Activated T-cell treated with anti-CD3 and anti-CD28 coated beads for 48 hours (primary cell): ENCODE measurements around the gene MMP10.

Experiments
- DNase-seq: peaks from one replicate; pipeline ENCODE4 v3.0.0-alpha.2; 2020; ENCODE audit warnings: low read depth

MMP10 gene

GRCh38 chr11:102780491-102780918 lies at the start of gene MMP10:
Gene MMP10, minus strand, starts transcription at chr11:102780628. Its CDS starts 37 bp downstream, at chr11:102780591.
- DNase-seq = no peak

DNA sequence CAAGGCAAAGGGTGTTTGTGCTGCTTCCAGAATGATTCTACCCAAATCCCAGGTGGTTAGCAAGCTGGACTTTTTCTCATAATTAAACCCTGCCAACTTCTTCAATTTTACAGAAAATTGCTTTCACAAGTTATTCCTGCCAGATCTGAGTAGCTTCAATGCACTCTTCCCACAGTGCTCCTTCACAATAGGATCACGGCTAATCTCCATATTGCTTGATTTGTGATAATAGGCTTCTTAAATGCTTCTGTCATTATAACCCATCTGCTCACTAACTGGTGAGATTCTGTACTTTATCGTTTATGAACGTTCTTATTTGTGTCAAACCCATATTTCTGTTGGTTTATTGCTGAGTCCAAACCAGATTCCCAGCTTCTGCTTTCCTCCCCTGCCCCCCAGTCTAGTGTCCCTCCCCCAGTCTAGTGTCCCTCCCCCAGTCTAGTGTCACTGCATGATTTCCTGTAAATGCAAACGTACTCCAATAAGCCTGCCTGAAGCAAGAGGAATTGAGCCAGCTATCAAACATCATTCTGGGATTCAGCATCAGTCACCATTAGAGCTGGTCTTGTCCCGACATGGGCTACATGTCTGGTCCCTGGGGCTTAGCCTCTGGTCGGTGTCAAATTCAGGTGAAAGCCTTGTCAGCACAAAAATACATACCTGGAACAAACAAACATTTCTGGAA lies 49.0 kb upstream of the MMP10 start:
- no peak for DNase-seq

DNA sequence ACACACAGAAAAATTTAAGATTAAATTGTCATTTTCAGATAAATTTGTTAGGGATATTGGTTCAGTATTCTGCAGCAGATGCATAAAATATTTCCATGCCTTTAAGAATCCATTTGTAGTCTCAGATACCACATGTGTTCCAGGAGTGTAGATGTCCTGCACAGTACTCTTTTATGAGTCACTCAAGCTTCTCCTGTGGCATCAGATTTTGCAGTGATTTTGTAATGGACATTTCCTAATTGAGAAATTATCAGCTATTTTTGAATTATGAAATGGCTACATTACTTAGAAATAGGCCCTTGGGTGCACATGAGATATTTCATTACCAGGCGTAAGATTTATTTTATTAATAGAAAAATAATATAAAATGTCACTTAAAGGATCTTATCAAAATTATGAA lies 44.1 kb upstream of the MMP10 start:
- DNase-seq = no peak

DNA sequence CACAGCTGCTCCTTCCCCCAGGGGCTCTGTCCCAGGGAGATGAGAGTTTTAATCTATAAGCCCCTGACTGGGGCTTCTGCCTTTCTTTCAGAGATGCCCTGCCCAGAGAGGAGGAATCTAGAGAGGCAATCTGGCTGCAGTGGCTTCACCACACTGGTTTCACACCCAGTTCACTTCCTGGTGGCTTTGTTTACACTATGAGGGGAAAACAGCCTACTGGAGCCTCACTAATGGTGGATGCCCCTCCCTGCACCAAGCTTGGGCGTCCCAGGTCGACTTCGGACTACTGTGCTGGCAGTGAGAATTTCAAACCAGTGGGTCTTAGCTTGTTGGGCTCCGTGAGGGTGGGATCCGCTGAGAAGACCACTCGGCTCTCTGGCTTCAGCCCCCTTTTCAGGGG lies 39.1 kb upstream of the MMP10 start:
- no peak for DNase-seq

DNA sequence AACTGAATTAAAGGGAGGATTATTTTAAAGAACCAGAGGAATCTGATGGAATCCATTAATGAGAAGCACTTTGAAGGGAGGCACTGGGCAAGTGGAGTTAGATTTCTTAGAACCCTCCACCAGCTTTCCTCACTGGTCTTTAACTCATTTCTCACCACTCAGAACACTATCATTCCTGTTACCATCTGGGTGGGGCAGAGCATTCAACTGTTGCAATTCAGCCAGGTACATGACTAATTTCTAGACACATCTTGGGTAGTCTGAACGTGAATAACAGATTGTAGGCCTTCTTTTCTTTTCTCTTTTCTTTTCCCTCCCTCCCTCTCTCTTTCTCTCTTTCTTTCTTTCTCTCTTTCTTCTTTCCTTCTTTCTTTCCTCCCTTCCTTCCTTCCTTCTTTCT lies 33.1 kb upstream of the MMP10 start:
- DNase-seq = no peak

GRCh38 chr11:102812188-102812587 lies 31.8 kb upstream of the MMP10 start:
- no peak for DNase-seq

- DNase-seq = no peak
These were observed 30.7 kb upstream of the MMP10 start for GRCh38 chr11:102810950-102811660.

- no peak for DNase-seq
These were observed 29.5 kb upstream of the MMP10 start for GRCh38 chr11:102809971-102810370.

- DNase-seq = no peak
These were observed 27.5 kb upstream of the MMP10 start for GRCh38 chr11:102807921-102808320.

- no peak for DNase-seq
These were observed 25.9 kb upstream of the MMP10 start for GRCh38 chr11:102806296-102806695.

DNA sequence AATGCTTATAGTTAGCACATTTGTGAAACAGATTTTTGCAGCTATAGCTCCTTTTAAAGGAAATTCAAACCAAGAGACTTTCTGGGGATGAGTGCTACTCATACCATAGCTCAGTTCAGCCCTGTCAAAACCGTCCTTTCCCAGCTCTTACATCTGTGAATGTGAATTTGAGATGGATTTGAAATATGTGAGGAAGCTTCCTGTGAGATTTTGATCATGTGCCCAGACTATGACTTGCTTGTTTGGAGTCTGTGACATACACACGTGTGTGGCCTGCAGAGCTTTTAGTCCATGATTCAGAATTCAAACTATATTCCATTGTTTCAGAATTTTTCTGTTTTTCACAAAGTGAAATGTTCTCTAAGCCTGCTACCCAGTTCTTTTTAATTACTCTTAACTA lies 21.9 kb upstream of the MMP10 start:
- no peak for DNase-seq

DNA sequence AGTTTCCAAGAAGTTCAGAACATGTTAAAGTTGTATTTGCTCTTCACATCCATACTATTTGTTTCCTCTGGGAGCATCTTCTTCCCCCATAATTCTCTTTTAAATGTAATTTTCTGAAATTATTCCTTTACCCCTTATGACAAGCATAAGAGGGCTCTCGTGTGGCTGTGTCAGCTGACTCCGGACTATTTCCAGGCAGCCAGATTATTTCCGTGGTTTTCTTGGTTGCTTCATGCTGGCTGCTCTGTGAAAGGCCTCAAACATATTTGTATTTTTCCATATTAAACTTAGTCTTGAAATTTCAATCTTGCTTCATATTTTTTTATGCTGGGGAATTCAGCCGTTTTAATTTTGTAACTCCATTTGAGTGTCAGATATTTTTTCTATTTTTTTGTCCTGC lies 20.3 kb upstream of the MMP10 start:
- DNase-seq = no peak

DNA sequence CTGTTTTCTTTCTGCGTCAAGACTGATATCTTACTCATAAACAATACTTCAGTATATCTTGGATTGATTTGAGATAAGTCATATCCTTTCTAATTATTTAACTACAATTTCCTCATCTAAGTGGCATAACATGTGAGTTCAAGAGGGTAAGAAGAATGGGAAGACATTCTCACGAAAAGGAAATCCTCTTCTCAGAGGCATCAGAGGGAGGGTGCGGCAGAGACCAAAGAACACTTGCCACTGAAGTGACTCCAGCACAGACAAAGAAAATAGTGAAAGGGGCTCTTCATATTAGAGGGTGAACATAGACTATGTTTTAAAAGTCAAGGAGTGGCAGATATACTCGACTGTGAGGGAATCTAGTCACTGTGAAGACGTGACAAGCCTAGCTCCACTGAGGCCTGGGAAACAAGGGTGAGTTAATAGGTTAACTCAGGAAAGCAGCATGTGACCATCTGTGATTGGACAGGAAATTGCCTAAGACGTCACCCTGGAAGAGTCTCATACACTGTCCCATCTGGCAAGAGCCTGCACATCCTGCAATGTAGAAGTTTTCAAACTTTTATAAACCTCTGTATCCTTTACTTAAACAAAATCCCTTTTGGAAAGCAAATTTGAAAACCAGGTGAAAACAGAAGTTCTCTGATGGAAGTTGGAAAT lies 19.4 kb upstream of the MMP10 start:
- DNase-seq = no peak

DNA sequence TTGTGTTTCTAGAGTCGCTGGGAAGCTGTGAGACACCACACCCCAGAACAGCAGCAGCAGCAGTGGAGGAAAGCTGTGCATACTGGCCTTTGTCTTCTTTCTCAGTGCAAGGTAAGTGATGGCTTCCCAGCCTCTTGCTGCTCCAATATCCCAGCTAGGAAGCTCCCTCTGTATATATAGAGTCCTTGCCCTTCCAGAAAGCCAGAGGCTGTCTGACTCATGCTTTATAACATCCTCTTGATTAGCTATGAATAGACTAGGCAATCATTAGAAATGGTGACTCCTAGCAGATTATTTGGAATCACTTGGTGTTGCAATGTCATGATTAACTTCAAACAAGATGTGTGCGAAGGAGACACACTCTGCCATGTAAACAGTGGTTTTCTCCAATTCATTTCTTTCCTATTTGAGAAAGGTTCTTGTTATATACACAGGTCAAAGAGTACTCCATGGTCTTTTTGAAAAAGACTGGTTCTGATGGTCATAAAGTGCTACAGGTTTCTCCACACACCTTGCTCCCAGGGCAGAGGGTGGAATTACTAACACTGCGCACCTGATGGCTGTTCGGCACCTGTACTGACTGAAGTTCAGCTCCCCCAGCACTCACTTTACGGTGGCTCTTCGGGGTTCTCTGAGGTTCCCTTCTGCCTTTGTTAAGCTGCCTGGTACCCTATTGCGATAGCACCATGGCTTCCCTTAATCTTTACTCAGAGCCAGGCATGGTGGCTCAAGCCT lies 17.8 kb upstream of the MMP10 start, which contains the start of gene MMP1:
TSS of gene MMP1 (minus strand) at position 149 of the 735 bp plus-strand sequence. CDS start at position 81, 68 bp downstream.
- DNase-seq = no peak

DNA sequence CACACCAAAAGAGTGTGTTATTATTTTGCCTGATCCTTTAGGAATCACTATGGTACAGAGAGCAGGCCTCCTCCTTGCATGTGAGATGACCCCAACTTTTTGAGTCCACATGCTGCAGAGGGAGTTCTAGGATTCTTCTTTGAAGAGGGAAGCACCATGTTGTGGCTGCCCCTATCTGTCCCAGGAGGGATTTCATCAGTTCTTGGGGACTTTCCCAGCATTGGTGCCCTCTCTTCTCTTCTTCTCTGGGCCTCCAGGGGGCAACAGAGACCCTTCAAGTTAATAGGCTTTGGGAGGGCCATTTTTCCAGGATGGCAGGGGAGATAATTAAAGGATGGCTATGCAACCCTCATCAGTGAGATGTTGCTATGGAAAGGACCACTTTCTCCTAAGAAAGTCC lies 14.0 kb upstream of the MMP10 start:
- peak; percentile 1 for DNase-seq

DNA sequence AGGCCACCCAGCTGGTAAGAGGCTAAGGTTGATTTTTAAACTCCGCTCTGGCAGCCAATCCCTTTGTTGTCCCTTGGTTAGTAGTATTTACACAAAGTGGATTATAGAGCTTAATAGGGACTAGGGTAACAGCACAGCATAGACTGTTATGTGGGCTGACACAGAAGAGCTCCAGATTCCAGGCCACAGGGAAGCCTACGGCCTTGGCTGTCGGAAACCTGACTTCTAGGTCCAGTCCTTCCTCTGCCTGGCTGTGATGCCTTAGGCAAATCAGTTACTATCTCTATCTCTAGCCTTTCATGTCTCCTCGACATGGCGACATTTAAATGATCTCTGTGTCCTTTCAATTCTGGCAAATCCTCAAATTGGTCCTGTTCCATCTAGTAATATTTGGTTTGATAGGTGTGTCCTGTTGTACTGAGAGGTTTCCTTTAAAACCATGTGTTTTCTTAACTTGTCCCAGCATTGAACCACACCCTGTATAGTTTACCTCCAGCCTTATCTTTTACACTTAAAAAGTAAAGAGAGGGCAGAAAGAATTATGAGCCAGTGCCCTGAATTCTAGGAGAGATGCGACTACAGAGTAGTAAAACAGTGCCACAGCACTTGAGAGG lies 13.4 kb upstream of the MMP10 start:
- DNase-seq = no peak

DNA sequence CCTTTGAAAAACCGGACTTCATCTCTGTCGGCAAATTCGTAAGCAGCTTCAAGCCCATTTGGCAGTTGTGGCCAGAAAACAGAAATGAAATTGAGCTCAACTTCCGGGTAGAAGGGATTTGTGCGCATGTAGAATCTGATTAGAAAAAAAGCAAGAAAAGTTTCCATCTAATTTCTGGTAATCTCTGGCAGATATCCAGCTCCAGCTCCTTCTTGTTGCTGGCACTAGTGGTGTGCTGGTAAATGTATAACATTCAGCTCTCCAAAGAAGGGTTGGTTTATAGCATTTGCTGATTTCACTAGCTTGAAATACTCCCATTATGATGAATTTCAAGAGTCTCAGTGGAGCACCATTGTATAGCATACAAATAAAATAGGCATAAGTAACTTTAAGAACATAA lies 12.2 kb upstream of the MMP10 start:
- DNase-seq = no peak

DNA sequence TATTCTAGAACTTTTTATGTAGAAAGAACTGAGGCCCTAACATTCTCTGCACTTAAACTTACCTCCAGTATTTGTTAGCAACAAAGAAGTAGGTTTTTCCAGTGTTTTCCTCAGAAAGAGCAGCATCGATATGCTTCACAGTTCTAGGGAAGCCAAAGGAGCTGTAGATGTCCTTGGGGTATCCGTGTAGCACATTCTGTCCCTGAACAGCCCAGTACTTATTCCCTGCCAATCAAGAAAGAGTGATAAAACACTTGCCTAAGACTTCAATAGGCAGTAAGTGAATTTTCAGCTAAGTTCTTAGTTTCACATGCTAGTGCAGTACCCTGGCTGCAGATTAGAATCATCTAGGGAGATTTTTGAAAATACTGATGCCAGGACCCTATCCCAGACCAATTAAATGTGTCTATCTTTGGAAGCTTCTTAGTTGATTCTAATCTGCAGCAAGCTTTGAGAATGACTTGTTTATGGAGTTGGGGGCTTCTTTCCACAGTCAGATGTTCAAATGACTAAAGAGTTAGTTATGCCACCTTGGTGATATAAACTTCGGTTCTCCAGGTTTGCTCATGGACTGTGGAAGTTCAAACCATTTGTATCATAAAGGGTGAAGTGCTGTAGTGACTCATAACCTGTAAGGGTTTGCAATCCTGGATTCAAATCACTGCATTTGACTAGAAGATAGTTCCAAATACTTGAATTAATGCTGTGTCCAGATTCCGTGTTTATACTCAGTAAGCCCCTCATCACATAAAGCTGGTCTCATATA lies 11.0 kb upstream of the MMP10 start:
- no peak for DNase-seq

- no peak for DNase-seq
These were observed 8.0 kb upstream of the MMP10 start for GRCh38 chr11:102788334-102788995.

DNA sequence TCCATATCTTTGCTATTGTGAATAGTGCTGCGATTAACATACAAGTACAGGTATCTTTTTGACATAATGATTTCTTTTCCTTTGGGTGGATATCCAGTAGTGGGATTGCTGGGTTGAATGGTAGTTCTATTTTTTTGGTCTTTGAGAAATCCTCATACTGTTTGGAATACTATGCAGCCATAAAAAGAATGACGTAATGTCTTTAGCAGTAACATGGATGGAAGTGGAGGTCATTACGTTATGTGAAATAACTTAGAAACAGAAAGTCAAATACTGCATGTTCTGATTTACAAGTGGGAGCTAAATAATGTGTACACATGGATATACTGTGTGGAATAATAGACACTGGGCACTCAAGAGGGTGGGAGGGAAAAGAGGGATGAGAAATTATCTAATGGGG lies 4.0 kb upstream of the MMP10 start:
- DNase-seq = no peak

DNA sequence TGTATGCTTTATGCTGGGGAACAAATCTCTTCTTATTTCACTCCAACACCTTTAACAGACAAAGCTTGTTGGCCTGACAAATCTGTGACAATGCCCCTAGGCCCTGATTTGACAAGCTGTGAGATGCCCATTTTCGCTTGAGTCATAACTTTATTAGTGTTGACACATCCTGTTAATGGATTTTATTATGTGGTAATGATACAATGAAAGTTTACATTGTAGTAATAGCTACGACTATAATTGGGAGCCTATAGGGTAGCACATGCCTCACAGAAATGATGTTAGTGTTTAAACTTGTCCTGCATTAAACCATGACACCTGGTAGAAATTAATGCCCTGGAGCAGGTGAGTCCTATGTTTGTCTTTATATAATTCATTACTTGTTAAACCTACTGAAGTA lies 3.3 kb upstream of the MMP10 start:
- no peak for DNase-seq
